ELF-1 (cell line): ENCODE measurements around the gene SOHLH2.

Experiments
- DNase-seq: peaks from one replicate; pipeline ENCODE4 v3.0.0-alpha.2; 2016; ENCODE audit warnings: low read depth, low spot score

SOHLH2 gene, protein sequence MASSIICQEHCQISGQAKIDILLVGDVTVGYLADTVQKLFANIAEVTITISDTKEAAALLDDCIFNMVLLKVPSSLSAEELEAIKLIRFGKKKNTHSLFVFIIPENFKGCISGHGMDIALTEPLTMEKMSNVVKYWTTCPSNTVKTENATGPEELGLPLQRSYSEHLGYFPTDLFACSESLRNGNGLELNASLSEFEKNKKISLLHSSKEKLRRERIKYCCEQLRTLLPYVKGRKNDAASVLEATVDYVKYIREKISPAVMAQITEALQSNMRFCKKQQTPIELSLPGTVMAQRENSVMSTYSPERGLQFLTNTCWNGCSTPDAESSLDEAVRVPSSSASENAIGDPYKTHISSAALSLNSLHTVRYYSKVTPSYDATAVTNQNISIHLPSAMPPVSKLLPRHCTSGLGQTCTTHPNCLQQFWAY

DNA sequence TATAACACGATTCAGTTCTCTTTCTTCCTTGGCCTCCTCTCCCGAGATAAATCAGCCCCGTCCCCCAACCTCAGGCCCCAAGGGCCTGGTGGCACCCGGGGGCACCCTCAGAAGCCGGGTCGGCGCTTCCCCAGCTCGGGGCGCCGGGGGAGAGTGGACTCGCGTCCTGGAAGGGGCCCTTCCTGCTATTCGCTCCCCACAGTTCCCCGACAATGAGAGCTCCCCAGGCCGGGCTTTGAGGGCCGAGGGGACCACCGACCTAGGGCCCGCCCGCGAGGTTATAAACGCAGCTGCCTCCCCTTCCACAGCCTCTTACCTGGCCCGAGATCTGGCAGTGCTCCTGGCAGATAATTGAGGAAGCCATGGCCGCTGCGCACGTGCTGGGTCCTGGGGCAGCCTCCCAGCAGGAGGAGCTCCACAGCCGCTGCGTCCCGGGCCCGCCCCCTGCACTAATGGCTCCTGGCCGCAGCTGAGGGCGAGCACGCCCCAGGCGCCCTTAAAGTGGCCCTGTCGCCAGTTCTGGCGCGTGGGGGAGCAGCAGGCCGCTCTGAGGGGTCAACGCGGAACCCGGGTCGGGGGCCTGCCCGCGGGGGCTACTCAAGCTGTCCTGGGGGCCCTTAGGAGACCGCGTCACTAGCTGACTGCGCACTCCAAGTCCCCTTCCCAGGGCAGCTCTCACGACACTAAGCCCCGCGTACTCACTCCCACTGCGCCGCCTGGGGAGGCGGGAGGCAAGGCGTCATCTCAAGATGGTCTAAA, at the start of gene SOHLH2:
Gene SOHLH2 (minus strand): TSS at position 394 of the 759 bp plus-strand sequence. CDS start 30 bp downstream, at position 364.
- no peak for DNase-seq

DNA sequence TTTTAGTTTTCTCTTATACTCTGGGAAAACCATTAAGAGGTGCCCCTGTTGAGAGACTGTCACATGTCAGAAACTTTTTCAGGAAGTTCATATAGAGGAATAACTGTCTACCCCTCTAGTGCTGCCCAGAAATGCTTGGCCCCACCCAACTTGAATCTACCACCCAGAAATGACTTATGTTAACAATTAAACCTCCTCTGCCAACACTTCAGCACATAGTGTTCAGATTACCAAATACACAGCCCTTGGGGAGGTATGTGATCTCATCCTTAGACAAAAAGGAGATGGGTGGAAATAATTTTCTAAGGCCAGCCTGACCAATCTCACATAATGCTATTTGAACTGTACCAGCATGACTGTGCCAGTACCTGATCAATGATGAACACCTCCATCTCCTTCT, 47.6 kb upstream of the SOHLH2 start:
- DNase-seq: no peak

DNA sequence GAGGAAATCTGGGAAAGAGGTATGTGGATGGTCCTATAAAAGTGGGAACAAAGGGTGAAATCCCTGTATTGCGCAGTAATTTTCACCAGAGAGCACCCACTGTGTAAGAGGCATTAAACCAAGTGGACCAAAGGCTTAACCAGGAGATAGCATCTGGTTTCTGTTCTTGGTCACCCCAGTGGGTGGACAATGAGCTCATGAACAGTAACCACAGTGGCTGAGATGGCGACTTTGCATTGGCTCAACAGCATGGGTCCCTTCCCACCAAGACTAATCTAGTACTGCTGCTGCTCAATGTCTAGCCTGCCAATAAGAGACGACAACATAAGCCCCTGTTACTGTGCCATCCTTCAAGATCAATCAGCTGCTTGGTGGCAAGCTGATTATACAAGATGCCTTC, 46.7 kb upstream of the SOHLH2 start:
- no peak for DNase-seq

DNA sequence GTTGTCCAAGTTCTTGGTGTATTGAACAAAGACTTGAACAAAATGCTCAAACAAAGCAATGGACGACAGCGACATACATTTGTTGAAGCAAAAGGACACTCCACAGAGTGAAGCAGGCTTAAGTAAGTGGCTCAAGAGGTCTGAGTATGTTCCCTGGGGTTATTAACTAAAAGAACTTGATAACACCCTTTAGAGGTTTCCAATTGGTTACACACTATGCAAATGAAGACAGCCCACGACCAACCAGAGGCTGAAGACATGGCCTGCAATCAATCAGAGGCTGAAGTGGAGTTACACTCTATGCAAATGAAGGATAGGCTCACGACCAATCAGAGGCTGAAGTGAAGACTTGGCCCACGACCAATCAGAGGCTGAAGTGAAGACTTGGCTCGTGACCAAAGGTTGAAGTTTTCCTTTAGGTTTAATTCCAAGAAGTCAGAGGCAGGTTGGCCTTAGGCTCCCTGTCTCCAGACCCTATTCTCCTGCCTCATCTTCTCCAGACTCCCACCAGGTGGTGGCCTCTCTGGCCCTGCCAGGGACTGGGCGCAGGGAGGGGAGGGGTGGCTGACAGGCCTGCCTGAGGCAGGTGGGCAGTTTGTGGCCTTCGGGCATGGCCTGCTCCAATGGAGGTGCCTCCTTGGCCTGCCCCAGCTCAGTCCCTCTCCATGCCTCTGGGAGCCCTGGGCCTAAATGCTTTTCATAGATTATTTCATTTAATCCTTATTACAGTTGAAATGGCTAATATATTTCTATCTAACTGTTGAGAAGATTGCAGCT, 45.2 kb upstream of the SOHLH2 start:
- no peak for DNase-seq

DNA sequence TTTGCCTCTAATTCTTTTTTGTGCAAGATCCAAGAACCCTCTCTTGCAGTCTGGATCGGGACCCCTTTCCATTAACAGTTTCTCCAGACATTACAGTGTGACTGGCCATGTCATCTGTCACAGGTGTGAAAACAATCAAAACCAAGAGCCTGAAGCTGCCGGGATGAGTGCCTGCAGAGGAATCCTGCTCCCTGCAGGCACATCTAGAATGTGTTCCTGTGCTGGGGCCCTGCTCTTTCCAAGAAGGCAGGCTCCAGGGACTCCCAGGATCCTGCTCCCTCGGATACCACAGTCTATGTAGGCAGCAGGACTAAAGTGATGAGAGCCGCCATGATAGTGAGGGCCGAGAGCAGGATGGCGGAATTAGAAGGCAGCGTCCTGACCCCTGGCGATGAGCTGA, 44.5 kb upstream of the SOHLH2 start:
- DNase-seq: no peak

DNA sequence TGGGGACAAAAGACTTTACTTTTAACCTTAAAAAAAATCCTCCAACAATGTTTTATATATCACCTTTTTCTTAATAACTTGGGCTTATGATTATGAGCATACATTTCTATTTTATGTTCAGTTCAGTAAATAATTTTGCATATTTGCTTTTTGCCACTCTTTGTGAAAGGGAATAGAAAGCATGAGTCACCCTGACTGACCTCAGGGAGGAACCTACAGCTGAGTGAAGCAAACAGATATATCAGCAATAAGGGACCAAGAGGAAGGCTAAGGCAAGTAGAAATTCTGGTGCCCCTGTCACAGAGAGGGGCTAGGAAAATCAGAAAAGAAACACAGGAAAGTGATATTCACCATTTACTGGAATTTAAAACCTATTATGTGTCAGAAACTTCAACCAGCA, 37.2 kb upstream of the SOHLH2 start:
- DNase-seq: no peak

DNA sequence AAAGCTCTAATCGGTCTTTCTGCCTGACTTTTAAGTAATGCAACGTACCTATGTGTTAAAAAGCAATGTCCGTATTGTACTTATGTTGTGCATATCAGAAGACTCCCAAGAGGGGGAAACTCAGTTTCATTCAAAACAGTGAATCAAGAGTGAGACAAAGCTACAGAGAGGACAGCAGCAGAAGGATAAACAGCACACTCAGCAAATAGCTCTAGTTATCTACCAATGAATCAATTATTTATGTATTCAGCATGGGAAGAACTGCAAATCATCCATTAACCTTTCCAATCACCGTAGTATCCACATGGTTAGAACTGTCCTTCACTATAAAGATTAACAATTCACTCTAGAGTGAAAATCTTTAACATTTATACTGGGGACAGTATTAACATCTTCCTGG, 36.7 kb upstream of the SOHLH2 start:
- DNase-seq: no peak

DNA sequence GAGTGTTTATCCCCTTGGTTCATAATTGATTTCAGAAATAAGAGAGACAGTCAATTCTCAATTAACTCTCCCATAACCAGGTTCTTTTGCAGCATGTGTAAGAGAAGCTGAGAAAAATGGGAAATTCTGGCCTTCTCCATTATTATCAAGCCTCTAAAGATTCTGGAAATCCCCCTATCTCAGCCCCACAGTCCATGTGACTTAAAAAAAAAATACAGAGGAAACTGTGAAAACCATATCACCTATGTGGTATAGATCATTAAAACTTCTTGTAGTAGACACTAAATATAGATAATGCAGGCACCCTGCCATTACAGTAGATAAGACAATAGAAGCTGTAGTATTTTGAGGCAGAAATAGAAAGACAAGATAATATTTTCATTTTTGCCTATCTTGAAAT, 34.3 kb upstream of the SOHLH2 start:
- DNase-seq: no peak

DNA sequence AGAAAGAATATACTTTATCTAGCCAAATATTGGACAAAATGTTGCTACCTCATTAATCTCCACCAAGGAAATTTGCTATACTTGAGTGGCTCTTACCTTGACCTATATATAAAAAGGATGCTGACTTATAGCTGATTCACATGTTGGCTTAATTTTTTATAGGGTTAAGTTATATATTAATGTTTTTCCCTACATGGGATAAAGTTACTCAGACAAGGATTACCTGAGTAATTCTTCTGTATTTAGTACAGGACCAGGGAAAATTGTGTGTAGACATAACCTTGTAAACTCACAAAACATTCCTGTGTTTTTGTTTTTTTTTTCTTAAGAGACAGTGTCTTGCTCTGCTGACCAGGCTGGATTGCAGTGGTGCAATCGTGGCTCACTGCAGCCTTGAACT, 30.6 kb upstream of the SOHLH2 start:
- no peak for DNase-seq

DNA sequence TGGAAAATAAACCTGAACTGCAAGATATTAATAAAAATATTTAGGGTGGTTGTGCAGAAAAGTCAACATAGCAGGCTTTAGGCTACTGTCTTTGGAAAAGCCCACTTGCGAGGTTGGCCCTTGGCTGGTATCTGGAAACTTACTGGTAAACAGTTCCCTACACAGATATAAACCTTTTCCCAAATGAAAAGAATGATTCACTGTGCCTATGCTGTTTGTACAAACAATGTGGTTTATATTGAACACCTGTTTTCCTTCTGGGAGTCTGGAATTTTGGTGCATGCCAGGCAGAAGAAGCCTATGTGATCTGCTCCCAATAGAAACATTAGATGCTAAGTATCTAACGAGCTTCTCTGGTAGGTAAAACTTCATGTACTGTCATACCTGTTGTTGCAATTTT, 29.7 kb upstream of the SOHLH2 start:
- no peak for DNase-seq

DNA sequence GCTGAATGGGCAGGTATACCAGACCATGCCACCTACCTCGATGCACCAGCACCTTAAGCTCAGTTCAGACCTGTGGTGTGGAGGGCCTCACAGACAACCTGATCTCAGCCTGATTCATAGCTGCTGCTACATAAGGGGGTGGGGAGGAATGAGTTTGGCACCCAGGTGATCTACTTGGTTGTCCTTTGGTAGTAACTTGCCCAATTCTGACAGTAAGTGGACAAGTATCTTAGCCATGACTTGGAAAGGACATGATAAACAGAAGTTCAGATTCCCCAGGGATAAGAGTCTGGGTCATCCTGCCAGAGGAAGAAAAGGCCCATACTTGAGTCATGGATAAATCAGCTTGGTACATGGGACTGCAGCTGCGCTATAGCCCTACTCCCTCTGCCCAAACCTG, 28.4 kb upstream of the SOHLH2 start:
- DNase-seq: no peak

DNA sequence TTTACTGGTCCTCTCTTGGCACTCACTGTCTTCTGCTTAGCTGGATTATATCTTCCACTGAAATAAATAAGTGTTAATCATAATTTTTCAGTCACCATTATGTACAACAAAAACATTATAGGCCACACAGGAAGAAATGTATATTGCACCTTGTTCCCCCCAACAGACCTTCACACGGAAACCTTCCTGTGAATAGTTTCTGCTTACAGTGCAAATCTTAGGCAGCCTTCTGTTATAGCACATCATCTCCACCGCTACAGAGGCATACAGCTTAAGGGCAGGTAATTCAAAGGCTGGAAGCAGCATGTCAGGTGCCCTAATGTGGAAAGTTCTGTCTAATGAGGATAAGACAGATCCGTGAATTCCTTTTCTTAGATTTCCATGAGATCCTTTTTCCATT, 16.9 kb upstream of the SOHLH2 start:
- DNase-seq: no peak

DNA sequence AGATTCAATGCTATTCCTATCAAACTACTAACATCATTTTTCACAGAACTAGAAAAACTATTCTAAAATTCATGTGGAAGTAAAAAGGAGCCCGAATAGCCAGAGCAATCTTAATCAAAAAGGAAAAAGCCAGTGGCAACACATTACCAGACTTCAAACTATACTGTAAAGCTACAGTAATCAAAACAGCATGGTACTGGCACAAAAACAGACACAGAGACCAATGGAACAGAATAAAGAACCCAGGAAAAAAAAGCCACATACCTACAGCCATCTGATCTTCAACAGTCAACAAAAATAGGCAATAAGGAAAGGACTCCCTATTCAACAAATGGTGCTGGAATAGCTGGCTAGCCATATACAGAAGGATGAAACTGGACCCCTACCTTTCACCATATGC, 10.4 kb upstream of the SOHLH2 start:
- no peak for DNase-seq

DNA sequence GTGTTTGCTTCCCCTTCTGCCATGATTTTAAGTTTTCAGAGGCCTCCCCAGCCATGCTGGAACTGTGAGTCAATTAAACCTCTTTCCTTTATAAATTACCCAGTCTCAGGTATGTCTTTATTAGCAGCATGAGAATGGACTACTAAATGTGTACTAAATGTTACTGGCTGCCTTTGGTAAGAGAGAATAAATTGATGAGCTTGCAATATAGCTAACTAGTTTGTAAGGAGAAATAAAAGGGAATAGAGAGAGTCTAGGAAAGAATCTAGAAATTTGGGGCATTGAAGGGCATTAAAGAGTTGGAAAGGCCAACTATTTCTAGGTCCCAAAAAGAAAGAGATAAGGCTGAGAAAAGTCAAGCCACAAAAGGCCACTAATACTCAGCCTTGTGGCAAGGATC, 5.5 kb upstream of the SOHLH2 start:
- no peak for DNase-seq

DNA sequence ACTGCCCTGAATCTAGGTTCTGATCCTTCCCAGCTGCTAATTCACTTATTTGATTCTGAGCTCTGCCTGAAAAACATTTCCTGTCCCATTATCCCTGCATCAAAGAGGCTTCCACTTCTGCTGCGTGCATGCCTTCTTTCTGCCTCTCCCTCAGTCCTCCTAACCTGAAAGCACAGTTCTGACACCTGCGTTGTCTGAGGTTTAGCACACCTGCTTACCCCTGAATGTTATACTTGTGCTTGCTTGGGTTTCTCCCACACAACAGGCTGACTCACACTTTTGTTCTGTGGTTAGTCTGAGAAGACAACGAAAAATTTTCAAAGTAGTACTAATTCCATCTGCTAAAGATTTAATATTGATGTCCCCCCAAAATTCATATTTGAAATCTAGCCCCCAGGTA, 3.1 kb upstream of the SOHLH2 start:
- no peak for DNase-seq

DNA sequence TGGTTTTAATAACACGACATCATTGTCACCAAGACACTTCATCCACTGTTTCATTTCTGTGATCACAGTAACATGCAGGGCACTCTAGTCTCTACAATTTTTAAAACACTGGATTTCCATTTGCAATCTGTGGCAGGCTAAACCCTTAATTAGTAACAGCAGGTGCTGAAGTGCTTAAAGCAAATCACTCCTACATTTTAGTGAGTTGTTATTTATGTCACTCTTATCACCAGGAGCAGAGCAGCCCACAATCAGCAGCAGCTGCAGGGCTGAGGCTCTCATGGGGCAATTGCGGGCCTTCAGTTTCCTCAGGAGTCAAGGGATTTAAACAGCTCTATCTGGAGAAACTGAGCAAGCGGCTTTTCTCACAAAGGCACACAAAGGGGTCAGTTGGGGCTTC, 1.6 kb downstream of the SOHLH2 start:
- no peak for DNase-seq

DNA sequence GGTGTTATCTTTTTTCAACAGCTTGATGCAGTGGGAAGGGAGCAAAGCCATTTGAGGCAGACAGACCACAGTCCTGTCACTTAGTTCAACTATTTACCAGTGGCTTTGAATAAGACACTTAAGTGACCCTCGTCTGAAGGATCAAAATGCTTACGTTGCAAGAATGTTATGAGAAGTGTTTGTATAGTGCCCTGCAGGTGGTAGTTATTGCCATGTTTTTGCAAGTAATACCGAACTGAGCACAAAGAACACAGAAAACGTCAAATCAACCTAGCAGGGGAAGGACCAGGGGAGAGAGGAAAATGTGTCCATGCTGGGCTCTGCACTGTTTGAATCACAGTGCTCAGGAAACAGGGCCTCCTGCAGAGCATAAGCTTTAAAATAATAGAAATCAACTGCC, 2.8 kb downstream of the SOHLH2 start:
- no peak for DNase-seq

DNA sequence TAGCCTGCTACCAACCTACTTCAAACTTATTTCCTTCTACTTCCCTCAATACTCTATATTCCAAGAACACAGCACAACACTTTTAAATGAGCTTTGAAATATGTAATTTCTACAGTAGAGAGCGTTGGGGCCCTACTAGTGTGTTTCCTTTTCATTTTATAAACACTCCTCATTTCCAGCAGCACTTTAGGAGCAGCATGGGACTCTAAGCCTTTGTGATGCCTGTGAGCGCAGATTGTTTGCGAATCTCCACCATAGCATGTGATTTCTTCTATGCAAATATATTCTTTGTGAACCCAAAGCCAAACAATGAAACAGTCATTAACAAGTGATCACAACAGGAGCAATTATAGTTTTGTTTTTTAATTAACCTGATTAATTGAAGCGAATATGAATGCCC, 3.6 kb downstream of the SOHLH2 start:
- no peak for DNase-seq

DNA sequence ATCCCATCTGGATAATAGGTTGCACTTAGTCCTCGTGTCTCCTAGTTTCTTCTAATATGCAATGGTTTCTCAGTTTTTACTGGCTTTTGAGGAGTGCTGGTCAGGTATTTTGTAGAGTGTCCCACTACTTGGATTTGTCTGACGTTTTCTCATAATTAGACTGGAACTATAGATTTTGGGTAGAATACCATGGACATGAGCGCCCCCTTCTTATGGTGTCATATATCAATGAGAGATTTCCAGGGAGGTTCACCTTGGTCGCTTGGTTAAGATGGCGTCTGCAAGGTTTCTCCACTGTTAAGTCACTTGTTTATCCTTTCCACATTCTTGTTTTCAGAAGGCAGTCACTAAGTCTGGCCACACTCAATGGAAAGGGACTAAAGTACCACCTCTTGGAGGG, 6.7 kb downstream of the SOHLH2 start:
- no peak for DNase-seq

DNA sequence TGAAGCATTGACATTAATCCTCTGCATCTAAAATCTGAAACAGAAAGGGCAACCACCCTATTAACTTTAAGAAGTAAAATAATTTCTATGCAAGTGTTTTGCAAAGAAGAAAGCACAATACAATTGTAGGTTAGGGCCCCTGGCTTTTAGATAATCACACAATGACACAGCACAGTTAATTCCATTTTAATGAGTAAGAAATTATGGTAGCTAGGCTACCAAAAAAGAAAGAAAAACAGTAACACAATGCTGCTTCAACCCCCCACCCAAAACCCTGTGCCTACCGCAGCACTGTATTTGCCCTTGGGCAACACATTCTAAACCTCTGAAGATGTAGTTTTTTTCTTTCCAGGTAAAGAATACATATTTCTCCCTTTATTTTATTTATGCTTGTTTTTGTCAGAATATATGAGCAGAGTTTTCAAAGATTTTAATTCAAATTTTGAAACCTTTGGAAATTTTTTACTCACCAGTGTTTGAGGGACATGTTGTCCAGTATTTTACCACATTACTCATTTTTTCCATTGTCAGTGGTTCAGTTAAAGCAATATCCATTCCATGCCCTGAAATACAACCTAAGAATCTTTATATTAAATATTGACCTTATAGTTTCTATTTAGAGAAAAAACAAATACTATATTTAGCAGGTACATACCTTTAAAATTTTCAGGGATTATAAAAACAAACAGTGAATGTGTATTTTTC, 21.1 kb downstream of the SOHLH2 start:
- DNase-seq: peak; percentile 20

DNA sequence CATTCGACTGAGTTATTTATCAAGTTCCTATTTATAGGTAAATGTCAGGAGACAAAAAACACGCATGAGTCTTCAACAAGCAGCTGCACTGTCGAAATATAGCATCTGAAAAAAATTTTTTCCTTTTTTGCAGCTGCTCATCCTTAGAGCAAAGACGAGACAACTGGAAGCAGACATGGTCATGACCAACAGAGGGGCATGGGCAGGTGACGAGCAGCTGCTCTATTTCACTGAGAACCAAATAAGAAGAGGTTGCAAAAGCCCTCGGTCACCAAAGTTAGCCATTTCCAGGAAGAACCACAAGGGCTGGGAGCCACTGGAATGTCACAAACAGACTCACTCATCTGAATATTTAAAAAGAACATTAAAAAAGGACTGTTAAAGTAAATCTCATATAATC, 22.2 kb downstream of the SOHLH2 start:
- DNase-seq: no peak

DNA sequence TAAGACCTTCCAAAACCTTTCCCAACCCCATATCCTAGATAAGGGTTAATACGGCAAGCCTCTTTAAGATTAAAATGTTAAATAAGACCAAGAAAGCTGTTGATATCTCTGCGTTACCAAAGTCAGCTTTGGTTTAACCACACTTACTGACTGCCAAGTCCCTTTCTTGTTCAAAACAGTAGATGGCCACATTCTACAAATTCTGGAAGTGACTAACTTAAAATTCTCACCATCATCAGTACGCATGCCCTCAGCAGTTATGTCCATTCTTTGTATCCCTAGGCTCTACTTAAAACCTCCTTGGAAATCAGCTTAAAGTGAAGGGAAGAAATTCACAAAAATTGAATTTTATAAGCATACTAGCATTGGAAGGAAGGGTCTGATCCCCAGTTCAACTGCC, 23.6 kb downstream of the SOHLH2 start:
- no peak for DNase-seq
